HEK293T (cell line): ENCODE measurements around the gene NUP107.

ENCODE experiments used
- CTCF ChIA-PET: fragments of 350-600 bp; formaldehyde crosslinking; extraction: SDS; loops from one replicate; lab custom pipeline; 2021; ENCODE audit warnings: antibody characterized with exemption, inconsistent platforms; lab: Yijun Ruan, JAX
- POLR2A ChIA-PET: fragments of 350-600 bp; formaldehyde crosslinking; extraction: SDS; loops from one replicate; lab custom pipeline; 2020; ENCODE audit warnings: antibody characterized with exemption, inconsistent platforms; lab: Yijun Ruan, JAX
- DNase-seq: peaks from one replicate; pipeline ENCODE4 v3.0.0; 2012; ENCODE audit warnings: mixed read lengths; ENCODE audit errors: extremely low spot score
- ARNT ChIP-seq: fragments of 450-650 bp; IDR thresholded peaks from 2 replicates; pipeline ENCODE4 v1.6.1; 2017; ENCODE audit warnings: mild to moderate bottlenecking
- BHLHE40 ChIP-seq: fragments of 450-650 bp; IDR thresholded peaks from 2 replicates; pipeline ENCODE4 v1.6.1; 2016; ENCODE audit warnings: mild to moderate bottlenecking, moderate library complexity, borderline replicate concordance
- CTBP1 ChIP-seq: fragments of 450-650 bp; IDR thresholded peaks from 2 replicates; pipeline ENCODE4 v1.6.1; 2016; ENCODE audit warnings: borderline replicate concordance
- ELF4 ChIP-seq: fragments of 450-650 bp; IDR thresholded peaks from 2 replicates; pipeline ENCODE4 v1.6.1; 2017; ENCODE audit warnings: antibody characterized with exemption
- FOXA1 ChIP-seq: fragments of 450-650 bp; IDR thresholded peaks from 2 replicates; pipeline ENCODE4 v1.6.1; 2016; ENCODE audit warnings: mild to moderate bottlenecking
- FOXK2 ChIP-seq: fragments of 450-650 bp; IDR thresholded peaks from 2 replicates; pipeline ENCODE4 v1.6.1; 2016; ENCODE audit warnings: mild to moderate bottlenecking
- FOXM1 ChIP-seq: fragments of 450-650 bp; IDR thresholded peaks from 2 replicates; pipeline ENCODE4 v1.6.1; 2017; ENCODE audit warnings: mild to moderate bottlenecking, borderline replicate concordance
- HDGF ChIP-seq: fragments of 450-650 bp; IDR thresholded peaks from 2 replicates; pipeline ENCODE4 v1.6.1; 2017; ENCODE audit warnings: antibody characterized with exemption, borderline replicate concordance
- L3MBTL2 ChIP-seq: fragments of 450-650 bp; conservative IDR thresholded peaks from 2 replicates; pipeline ENCODE4 v1.6.1; 2016; ENCODE audit warnings: mild to moderate bottlenecking
- LEF1 ChIP-seq: fragments of 450-650 bp; IDR thresholded peaks from 2 replicates; pipeline ENCODE4 v1.6.1; 2017; ENCODE audit warnings: mild to moderate bottlenecking, borderline replicate concordance
- NFRKB ChIP-seq: fragments of 450-650 bp; IDR thresholded peaks from 2 replicates; pipeline ENCODE4 v1.6.1; 2016; ENCODE audit warnings: mild to moderate bottlenecking, moderate library complexity
- SP1 ChIP-seq: fragments of 450-650 bp; IDR thresholded peaks from 2 replicates; pipeline ENCODE4 v1.6.1; 2017
- SUZ12 ChIP-seq: fragments of 450-650 bp; IDR thresholded peaks from 2 replicates; pipeline ENCODE4 v1.6.1; 2016; ENCODE audit warnings: mild to moderate bottlenecking
- TARDBP ChIP-seq: fragments of 450-650 bp; IDR thresholded peaks from 2 replicates; pipeline ENCODE4 v1.6.1; 2016
- ZNF384 ChIP-seq: fragments of 450-650 bp; IDR thresholded peaks from 2 replicates; pipeline ENCODE4 v1.6.1; 2016
- TF ChIP-seq, protein P1 (sequence below): fragments of 450-650 bp; IDR thresholded peaks from 2 replicates; pipeline ENCODE4 v1.6.1; 2016

NUP107 gene

DNA sequence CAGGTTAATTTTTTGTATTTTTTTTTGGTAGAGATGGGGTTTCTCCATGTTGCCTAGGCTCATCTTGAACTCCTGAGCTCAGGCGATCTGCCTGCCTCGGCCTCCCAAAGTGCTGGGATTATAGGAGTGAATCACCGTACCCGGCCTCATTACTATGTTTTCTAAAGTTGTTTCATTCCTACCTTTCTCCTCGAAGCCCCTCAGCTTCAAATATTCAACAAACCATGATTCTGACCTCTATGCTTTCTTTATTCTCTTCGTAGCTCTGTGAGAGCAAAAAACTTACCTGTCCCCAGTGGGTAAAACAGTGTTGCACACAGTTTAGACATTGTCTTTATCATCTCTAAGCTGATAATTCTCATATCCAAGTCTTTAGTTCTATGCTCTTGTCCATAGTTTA, 95.0 kb downstream of the NUP107 start:
- no peak for DNase-seq
- ChIA-PET CTCF (interaction anchor here (0.6 kb wide), 1 partner anchor 47 kb away, joined by 3 read pairs; no protein-coding TSS in a partner anchor), POLR2A (interaction anchor here (1.4 to 2.4 kb wide), 2 partner anchors 27 to 35 kb away, joined by 4 to 8 read pairs; partner anchors contain the start of gene SLC35E3)
- TF ChIP-seq NFRKB (no peak), TARDBP (no peak), LEF1 (no peak), HDGF (no peak), SUZ12 (no peak), FOXA1 (no peak), ARNT (no peak), ELF4 (no peak), L3MBTL2 (no peak), ZNF384 (no peak), BHLHE40 (no peak), FOXM1 (no peak), SP1 (no peak), CTBP1 (no peak), FOXK2 (no peak)
- TF ChIP-seq, protein P1, sequence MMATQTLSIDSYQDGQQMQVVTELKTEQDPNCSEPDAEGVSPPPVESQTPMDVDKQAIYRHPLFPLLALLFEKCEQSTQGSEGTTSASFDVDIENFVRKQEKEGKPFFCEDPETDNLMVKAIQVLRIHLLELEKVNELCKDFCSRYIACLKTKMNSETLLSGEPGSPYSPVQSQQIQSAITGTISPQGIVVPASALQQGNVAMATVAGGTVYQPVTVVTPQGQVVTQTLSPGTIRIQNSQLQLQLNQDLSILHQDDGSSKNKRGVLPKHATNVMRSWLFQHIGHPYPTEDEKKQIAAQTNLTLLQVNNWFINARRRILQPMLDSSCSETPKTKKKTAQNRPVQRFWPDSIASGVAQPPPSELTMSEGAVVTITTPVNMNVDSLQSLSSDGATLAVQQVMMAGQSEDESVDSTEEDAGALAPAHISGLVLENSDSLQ = no peak

DNA sequence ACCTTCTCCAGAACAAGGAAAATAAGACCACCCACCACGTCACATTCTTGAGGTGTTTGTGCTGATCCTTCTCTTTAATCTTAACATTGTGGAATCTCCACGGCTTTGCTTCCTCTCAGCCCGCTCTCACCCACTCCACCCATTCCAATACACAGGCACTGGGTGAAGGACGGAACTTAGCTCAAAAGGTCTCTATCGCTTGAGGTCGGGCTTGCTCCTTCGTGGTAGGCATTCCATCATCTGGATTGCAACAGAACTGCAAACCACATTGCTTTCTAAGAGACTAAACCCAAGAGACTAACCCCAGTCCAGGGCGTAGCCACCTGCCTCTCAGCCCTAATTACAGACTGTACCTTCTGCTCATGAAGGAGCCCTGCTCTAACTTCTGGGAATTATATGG, 97.2 kb downstream of the NUP107 start:
- ChIA-PET CTCF (interaction anchor here (0.9 kb wide), 1 partner anchor 35 kb away, joined by 3 read pairs; no protein-coding TSS in a partner anchor), POLR2A (no interaction called here)
- no peak for TF ChIP-seq L3MBTL2
- TF ChIP-seq SP1 = no peak
- TF ChIP-seq, protein P1 = no peak
- TF ChIP-seq SUZ12 = no peak
- TF ChIP-seq BHLHE40 = no peak
- no peak for DNase-seq

DNA sequence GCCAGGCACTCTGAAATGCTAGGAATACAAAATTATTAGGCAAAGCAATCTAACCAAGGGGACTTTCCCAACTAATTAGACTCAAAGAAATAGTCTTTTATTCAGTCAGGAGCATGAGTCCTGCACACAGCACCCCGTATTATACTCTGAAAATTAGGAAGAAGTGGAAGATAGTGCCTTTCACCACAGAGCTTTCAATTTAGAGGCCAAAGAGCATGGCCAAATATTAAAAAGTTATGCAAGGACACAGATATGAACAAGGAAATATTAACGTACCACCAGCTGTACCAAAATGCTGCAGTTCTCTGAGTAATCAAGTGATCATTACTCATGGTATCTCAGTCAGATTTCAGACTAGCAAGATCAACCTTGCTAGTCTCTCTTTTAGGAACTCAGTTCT, 98.6 kb downstream of the NUP107 start:
- no peak for TF ChIP-seq BHLHE40
- TF ChIP-seq SUZ12 = no peak
- no peak for TF ChIP-seq LEF1
- no peak for TF ChIP-seq HDGF
- no peak for TF ChIP-seq ZNF384
- no peak for TF ChIP-seq ARNT
- no peak for TF ChIP-seq ELF4
- no peak for TF ChIP-seq FOXM1
- DNase-seq = no peak
- POLR2A ChIA-PET = interaction anchor here (0.9 kb wide), 1 partner anchor 22 kb away, joined by 3 read pairs; the partner anchor contains the start of gene MDM2
- CTCF ChIA-PET = interaction anchor here (0.8 kb wide), 1 partner anchor 10 kb away, joined by 3 read pairs; no protein-coding TSS in a partner anchor

DNA sequence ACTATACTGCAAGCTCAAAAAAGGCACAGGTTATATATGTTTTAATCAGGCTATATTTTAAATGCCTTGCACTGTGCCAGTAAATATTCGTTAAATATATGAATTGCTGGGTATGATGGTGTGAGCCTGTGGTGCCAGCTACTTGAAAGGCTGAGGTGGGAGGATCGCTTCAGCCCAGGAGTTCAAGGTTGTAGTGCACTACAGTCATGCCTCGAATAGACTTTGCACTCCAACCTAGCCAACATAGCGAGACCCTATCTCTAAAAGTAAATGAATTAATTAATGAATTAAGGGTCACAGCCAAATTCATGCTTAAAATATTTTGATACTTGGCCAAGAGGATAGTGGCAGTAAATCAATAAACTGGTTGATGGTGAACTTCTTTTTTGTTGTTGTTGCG, 99.0 kb downstream of the NUP107 start:
- TF ChIP-seq L3MBTL2 = no peak
- TF ChIP-seq LEF1 = no peak
- no peak for TF ChIP-seq FOXM1
- TF ChIP-seq SUZ12 = no peak
- TF ChIP-seq NFRKB = no peak
- TF ChIP-seq ZNF384 = no peak
- TF ChIP-seq, protein P1 = no peak
- TF ChIP-seq ELF4 = no peak
- TF ChIP-seq HDGF = no peak
- TF ChIP-seq FOXA1 = no peak
- TF ChIP-seq SP1 = no peak
- TF ChIP-seq TARDBP = no peak
- no peak for TF ChIP-seq BHLHE40
- no peak for TF ChIP-seq CTBP1
- TF ChIP-seq FOXK2 = no peak
- TF ChIP-seq ARNT = no peak
- ChIA-PET CTCF (interaction anchor here (0.8 kb wide), 1 partner anchor 9 kb away, joined by 3 read pairs; no protein-coding TSS in a partner anchor), POLR2A (interaction anchor here (0.9 kb wide), 1 partner anchor 22 kb away, joined by 3 read pairs; the partner anchor contains the start of gene MDM2)
- DNase-seq = no peak

DNA sequence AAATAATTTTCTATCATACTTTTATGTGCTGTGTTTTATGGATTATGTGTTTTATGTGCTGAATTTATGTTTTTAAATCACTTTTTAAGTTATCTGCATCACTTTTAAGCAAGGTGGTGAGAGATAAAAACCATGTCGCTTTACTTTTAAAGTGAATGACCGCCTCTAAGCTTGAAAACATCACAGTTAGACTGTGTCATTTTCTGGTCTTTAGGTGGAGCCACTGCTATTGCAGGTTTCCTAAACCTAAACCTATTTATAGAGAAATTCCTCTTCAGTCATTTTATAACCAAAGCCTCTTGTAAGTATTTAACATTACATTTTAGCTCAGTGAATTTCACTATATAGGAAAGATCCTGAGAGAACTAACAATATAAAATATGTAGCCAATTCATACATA, 100.2 kb downstream of the NUP107 start:
- no peak for TF ChIP-seq FOXA1
- no peak for TF ChIP-seq L3MBTL2
- TF ChIP-seq, protein P1 = no peak
- TF ChIP-seq BHLHE40 = no peak
- TF ChIP-seq TARDBP = no peak
- no peak for TF ChIP-seq CTBP1
- CTCF ChIA-PET = interaction anchor here (0.6 to 0.7 kb wide), 2 partner anchors 431 to 721 kb away, joined by 3 to 9 read pairs; no protein-coding TSS in a partner anchor
- no peak for DNase-seq
- POLR2A ChIA-PET = interaction anchor here (1.3 kb wide), 2 partner anchors 21 to 22 kb away, joined by 3 to 4 read pairs; partner anchors contain the start of gene MDM2

DNA sequence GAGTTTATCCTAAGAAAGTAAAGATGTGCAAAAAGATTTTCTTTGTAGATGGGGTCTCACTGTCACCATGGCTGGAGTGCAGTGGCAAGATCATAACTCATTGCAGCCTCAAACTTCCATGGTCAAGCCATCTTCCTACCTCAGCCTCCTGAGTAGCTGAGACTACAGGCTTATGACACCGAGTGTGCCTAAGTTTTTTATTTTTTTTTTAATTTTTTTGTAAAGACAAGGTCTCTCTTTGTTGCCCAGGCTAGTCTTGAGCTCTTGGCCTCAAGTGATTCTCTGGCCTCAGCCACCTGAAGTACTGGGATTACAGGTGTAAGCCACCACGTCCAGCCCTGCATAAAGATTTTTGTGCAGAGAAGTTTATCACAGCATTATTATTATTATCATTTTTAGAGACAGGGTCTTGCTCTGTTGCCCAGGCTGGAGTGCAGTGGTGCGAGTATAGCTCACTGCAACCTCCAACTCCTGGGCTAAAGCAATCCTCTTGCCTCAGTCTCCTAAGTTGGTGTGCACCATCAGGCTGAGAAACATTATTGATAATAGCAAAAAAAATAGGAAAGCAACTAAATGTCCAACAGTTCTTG, 101.9 kb downstream of the NUP107 start:
- CTCF ChIA-PET = no interaction called here
- POLR2A ChIA-PET = no interaction called here
- DNase-seq = no peak
- no peak for TF ChIP-seq L3MBTL2
- TF ChIP-seq NFRKB = no peak
- TF ChIP-seq, protein P1 = no peak
- no peak for TF ChIP-seq HDGF
- no peak for TF ChIP-seq FOXM1
- no peak for TF ChIP-seq ZNF384
- no peak for TF ChIP-seq ARNT
- TF ChIP-seq BHLHE40 = no peak
- TF ChIP-seq SP1 = no peak
- no peak for TF ChIP-seq FOXA1
